Measurements from ENCODE around the gene HSPA4. TPM values are rescaled to one million over a fixed set of nuclear protein-coding genes. Genes with fewer than 3 reads are reported as not detected.
A peak's percentile ranks its signal among the peaks of the same experiment; 100 is the strongest.
"Not testable (repeated sequence)": the region's sequence is repeated elsewhere in the genome, so short reads cannot be mapped to it uniquely, and the experiment has no call there.

Gene HSPA4
- total and polyA plus RNA-seq, 4 donors: 51.3 to 135 (median 55.0) TPM

DNA sequence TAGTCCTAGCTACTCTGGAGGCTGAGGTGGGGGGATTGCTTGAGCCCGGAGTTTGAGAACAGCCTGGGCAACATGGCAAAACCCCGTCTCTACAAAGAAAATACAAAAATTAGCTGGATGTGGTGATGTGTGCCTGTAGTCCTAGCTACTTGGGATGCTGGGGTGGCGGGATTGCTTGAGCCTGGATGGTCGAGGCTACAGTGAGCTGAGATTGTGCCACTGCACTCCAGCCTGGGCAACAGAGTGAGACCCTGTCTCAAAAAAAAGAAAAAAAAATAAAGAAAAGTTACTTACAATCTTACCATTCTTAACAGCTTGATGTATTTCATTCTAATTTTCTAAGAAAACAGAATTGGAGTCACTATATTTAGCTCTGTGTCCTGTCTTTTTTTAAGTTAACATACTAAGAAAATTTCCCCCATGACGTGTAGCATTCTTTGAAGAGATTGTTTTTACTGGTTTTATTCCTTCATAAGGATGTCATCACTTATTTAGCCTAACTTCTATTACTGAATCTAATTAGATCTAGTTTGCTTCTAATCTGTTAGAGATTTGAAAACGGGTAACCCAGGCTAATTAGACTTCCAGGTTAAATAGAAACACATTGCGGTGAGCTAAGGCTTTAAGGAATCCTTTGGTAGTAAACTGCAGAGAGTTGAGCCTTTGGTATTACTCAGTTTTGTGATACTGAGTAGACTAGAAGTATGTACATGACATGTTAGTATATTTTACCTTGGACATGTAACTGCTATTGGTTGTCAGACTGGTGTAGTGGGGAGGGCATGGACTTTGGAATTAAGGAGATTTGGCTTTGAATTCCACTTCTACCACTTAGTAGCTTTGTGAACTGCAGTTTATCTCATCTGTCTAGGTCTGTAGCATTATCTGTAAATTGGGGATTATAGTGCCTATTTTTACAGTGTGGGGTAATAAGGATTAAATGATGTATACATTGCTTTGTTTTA lies 24.0 kb downstream of the HSPA4 start:
- H3K36me3 ChIP-seq (ENCODE audit: control insufficient read depth in 1 of 2, insufficient read depth in 2 of 2, low read length in 1 of 2): peaks cover 0 to 3% of the 10 kb centered on the region in 2 donors
- intact Hi-C loops (cut with DNase I): loop anchor here in 1 of 2 donors (5.0 kb wide), 1 partner anchor 144 kb away; no protein-coding TSS in a partner anchor
- H3K4me1 ChIP-seq (ENCODE audit: control insufficient read depth in 1 of 2, insufficient read depth in 2 of 2, low read length in 2 of 2): peaks cover 0 to 2% of the 10 kb centered on the region in 2 donors
- ATAC-seq (ENCODE audit: low FRiP score): no peak
- no peaks in the 10 kb centered on the region for H3K27me3 ChIP-seq (ENCODE audit: control insufficient read depth in 1 of 2, insufficient read depth in 2 of 2, low read length in 1 of 2)
- H3K4me3 ChIP-seq (ENCODE audit: low read length in 2 of 2): peak overlapping the region in 1 of 2 donors; percentile 14
- no peak for DNase-seq
- no peaks in the 10 kb centered on the region for H3K9me3 ChIP-seq (ENCODE audit: control insufficient read depth, low read length)
- WGBS, 2 donors: 10 to 18% methylated on average over 7 of the region's 7 CpGs
- H3K27ac ChIP-seq (ENCODE audit: low read depth in 1 of 2, low read length in 2 of 2): peak overlapping the region; percentile 61 to 90

GRCh38 chr5:133079048-133079447 lies 27.2 kb downstream of the HSPA4 start:
- Histone ChIP-seq H3K9me3 (ENCODE audit: control insufficient read depth, low read length) (no peaks in the 10 kb centered on the region), H3K36me3 (ENCODE audit: control insufficient read depth in 1 of 2, insufficient read depth in 2 of 2, low read length in 1 of 2) (no peaks in the 10 kb centered on the region), H3K4me1 (ENCODE audit: control insufficient read depth in 1 of 2, insufficient read depth in 2 of 2, low read length in 2 of 2) (peaks cover 0 to 2% of the 10 kb centered on the region in 2 donors), H3K4me3 (ENCODE audit: low read length in 2 of 2) (no peak overlapping the region), H3K27me3 (ENCODE audit: control insufficient read depth in 1 of 2, insufficient read depth in 2 of 2, low read length in 1 of 2) (no peaks in the 10 kb centered on the region), H3K27ac (ENCODE audit: low read depth in 1 of 2, low read length in 2 of 2) (no peak overlapping the region)
- ATAC-seq (ENCODE audit: low FRiP score) (no peak), DNase-seq (no peak)
- intact Hi-C loops (cut with DNase I): loop anchor here in 1 of 2 donors (5.0 kb wide), 1 partner anchor 147 kb away; no protein-coding TSS in a partner anchor
- WGBS, 2 donors: 94% methylated on average over 3 of the region's 3 CpGs

DNA sequence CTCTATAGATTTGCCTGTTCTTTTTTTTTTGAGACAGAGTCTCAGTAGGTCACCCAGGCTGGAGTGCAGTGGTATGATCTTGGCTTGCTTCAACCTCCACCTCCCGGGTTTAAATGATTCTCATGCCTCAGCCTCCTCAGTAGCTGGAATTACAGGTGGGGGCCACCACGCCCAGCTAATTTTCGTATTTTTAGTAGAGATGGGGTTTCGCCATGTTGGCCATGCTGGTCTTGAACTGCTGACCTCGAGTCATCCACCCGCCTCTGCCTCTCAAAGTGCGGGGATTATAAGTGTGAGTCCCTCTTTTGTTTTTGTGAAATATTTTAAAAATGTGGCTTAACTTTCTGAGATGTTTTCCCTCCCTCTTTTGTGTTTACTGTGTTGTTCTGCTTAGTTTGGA lies 29.2 kb downstream of the HSPA4 start:
- Histone ChIP-seq H3K9me3 (ENCODE audit: control insufficient read depth, low read length) (no peaks in the 10 kb centered on the region), H3K4me3 (ENCODE audit: low read length in 2 of 2) (no peak overlapping the region), H3K27me3 (ENCODE audit: control insufficient read depth in 1 of 2, insufficient read depth in 2 of 2, low read length in 1 of 2) (no peaks in the 10 kb centered on the region), H3K4me1 (ENCODE audit: control insufficient read depth in 1 of 2, insufficient read depth in 2 of 2, low read length in 2 of 2) (peaks cover 0 to 2% of the 10 kb centered on the region in 2 donors), H3K27ac (ENCODE audit: low read depth in 1 of 2, low read length in 2 of 2) (no peak overlapping the region), H3K36me3 (ENCODE audit: control insufficient read depth in 1 of 2, insufficient read depth in 2 of 2, low read length in 1 of 2) (no peaks in the 10 kb centered on the region)
- intact Hi-C loops (cut with DNase I): no loop called here
- DNase-seq (no peak), ATAC-seq (ENCODE audit: low FRiP score) (no peak)
- WGBS, 2 donors: 91% methylated on average over 7 of the region's 7 CpGs

- ATAC-seq (ENCODE audit: low FRiP score) (no peak), DNase-seq (no peak)
- 96 to 100% methylated on average over 1 of the region's 1 CpG for WGBS, 2 donors
- Histone ChIP-seq H3K9me3 (ENCODE audit: control insufficient read depth, low read length) (no peaks in the 10 kb centered on the region), H3K4me1 (ENCODE audit: control insufficient read depth in 1 of 2, insufficient read depth in 2 of 2, low read length in 2 of 2) (no peaks in the 10 kb centered on the region), H3K27me3 (ENCODE audit: control insufficient read depth in 1 of 2, insufficient read depth in 2 of 2, low read length in 1 of 2) (no peaks in the 10 kb centered on the region), H3K36me3 (ENCODE audit: control insufficient read depth in 1 of 2, insufficient read depth in 2 of 2, low read length in 1 of 2) (no peaks in the 10 kb centered on the region), H3K27ac (ENCODE audit: low read depth in 1 of 2, low read length in 2 of 2) (no peak overlapping the region), H3K4me3 (ENCODE audit: low read length in 2 of 2) (no peak overlapping the region)
- intact Hi-C loops (cut with DNase I): no loop called here
Observed at GRCh38 chr5:133081703-133082102, 29.9 kb downstream of the HSPA4 start.

DNA sequence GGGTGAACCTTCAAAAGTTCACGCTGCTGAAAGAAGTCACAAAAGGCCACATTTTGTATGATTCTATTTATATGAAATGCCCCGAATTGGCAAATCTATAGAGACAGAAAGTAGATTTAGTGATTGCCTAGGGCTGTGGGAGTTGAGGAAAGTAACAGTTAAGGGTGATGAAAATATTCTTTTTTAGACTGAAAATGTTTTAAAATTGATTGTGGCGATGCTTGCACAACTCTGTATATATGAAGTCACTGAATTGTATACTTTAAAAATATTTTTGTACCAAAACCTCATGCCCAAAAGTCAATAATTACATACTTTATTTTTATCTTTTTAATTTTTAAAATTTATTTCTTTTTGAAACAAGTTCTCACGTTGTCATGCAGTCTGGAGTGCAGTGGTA lies 30.3 kb downstream of the HSPA4 start:
- no peaks in the 10 kb centered on the region for H3K9me3 ChIP-seq (ENCODE audit: control insufficient read depth, low read length)
- WGBS, 2 donors: 58 to 67% methylated on average over 4 of the region's 4 CpGs
- no peaks in the 10 kb centered on the region for H3K36me3 ChIP-seq (ENCODE audit: control insufficient read depth in 1 of 2, insufficient read depth in 2 of 2, low read length in 1 of 2)
- no peak overlapping the region for H3K4me3 ChIP-seq (ENCODE audit: low read length in 2 of 2)
- intact Hi-C loops (cut with DNase I): no loop called here
- no peak for DNase-seq
- H3K27ac ChIP-seq (ENCODE audit: low read depth in 1 of 2, low read length in 2 of 2): no peak overlapping the region
- H3K4me1 ChIP-seq (ENCODE audit: control insufficient read depth in 1 of 2, insufficient read depth in 2 of 2, low read length in 2 of 2): no peaks in the 10 kb centered on the region
- H3K27me3 ChIP-seq (ENCODE audit: control insufficient read depth in 1 of 2, insufficient read depth in 2 of 2, low read length in 1 of 2): no peaks in the 10 kb centered on the region
- no peak for ATAC-seq (ENCODE audit: low FRiP score)

GRCh38 chr5:133083901-133084300 lies 32.1 kb downstream of the HSPA4 start:
- intact Hi-C loops (cut with DNase I): no loop called here
- Histone ChIP-seq H3K9me3 (ENCODE audit: control insufficient read depth, low read length) (no peaks in the 10 kb centered on the region), H3K36me3 (ENCODE audit: control insufficient read depth in 1 of 2, insufficient read depth in 2 of 2, low read length in 1 of 2) (no peaks in the 10 kb centered on the region), H3K27ac (ENCODE audit: low read depth in 1 of 2, low read length in 2 of 2) (no peak overlapping the region), H3K4me1 (ENCODE audit: control insufficient read depth in 1 of 2, insufficient read depth in 2 of 2, low read length in 2 of 2) (no peaks in the 10 kb centered on the region), H3K4me3 (ENCODE audit: low read length in 2 of 2) (no peak overlapping the region), H3K27me3 (ENCODE audit: control insufficient read depth in 1 of 2, insufficient read depth in 2 of 2, low read length in 1 of 2) (no peaks in the 10 kb centered on the region)
- 96 to 100% methylated on average over 1 of the region's 1 CpG for WGBS, 2 donors
- DNase-seq (no peak), ATAC-seq (ENCODE audit: low FRiP score) (no peak)

GRCh38 chr5:133085171-133085570 lies 33.4 kb downstream of the HSPA4 start:
- H3K4me1 ChIP-seq (ENCODE audit: control insufficient read depth in 1 of 2, insufficient read depth in 2 of 2, low read length in 2 of 2); H3K9me3 ChIP-seq (ENCODE audit: control insufficient read depth, low read length); ATAC-seq (ENCODE audit: low FRiP score); H3K36me3 ChIP-seq (ENCODE audit: control insufficient read depth in 1 of 2, insufficient read depth in 2 of 2, low read length in 1 of 2); H3K27ac ChIP-seq (ENCODE audit: low read depth in 1 of 2, low read length in 2 of 2); H3K4me3 ChIP-seq (ENCODE audit: low read length in 2 of 2); H3K27me3 ChIP-seq (ENCODE audit: control insufficient read depth in 1 of 2, insufficient read depth in 2 of 2, low read length in 1 of 2); DNase-seq; intact Hi-C loops (cut with DNase I): not testable (repeated sequence)
- 90 to 94% methylated on average over 6 of the region's 6 CpGs for WGBS, 2 donors

DNA sequence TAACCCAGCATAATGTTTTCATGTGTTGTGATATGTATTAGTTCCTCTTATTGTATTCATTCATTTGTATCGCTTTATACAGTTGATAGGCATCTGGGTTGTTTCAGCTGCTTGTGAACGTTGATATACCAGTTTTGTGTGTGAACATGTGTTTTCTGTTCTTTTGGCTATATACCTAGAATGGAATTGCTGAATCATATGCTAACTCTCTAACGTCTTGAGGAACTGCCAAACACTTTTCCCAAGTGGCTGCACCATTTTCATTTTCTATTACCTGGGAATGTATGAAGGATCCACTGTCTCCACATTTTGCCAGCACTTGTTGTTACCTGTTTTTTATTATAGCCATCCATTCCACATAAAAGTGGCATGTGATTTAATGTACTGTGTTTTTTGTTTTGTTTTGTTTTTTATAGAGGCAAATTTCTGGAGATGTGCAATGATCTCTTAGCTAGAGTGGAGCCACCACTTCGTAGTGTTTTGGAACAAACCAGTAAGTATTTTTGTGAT lies 34.6 kb downstream of the HSPA4 start:
- Histone ChIP-seq H3K4me1 (ENCODE audit: control insufficient read depth in 1 of 2, insufficient read depth in 2 of 2, low read length in 2 of 2) (no peaks in the 10 kb centered on the region), H3K36me3 (ENCODE audit: control insufficient read depth in 1 of 2, insufficient read depth in 2 of 2, low read length in 1 of 2) (peaks cover 0 to 3% of the 10 kb centered on the region in 2 donors), H3K27me3 (ENCODE audit: control insufficient read depth in 1 of 2, insufficient read depth in 2 of 2, low read length in 1 of 2) (no peaks in the 10 kb centered on the region), H3K9me3 (ENCODE audit: control insufficient read depth, low read length) (no peaks in the 10 kb centered on the region), H3K4me3 (ENCODE audit: low read length in 2 of 2) (no peak overlapping the region), H3K27ac (ENCODE audit: low read depth in 1 of 2, low read length in 2 of 2) (no peak overlapping the region)
- ATAC-seq (ENCODE audit: low FRiP score) (no peak), DNase-seq (no peak)
- intact Hi-C loops (cut with DNase I): no loop called here
- WGBS, 2 donors: 42 to 52% methylated on average over 4 of the region's 4 CpGs

DNA sequence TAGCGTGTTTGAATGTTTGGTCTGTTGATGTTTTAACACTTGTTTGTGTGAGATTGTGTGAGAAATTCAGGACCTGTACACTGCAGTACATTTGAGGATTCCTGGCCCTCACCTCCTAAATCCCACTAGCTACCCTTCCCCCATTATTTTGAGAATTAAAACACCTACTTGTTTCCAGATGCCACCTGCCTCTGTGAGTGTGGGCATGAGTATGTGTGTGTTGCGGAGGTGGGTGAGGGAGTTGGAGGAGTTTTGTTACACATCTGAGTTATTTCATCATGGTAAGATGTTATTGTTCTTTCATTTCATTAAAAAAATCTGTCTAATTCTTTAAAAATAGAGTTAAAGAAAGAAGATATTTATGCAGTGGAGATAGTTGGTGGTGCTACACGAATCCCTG lies 36.3 kb downstream of the HSPA4 start:
- no peaks in the 10 kb centered on the region for H3K27me3 ChIP-seq (ENCODE audit: control insufficient read depth in 1 of 2, insufficient read depth in 2 of 2, low read length in 1 of 2)
- no peaks in the 10 kb centered on the region for H3K9me3 ChIP-seq (ENCODE audit: control insufficient read depth, low read length)
- WGBS, 2 donors: 93 to 95% methylated on average over 3 of the region's 3 CpGs
- intact Hi-C loops (cut with DNase I): no loop called here
- H3K36me3 ChIP-seq (ENCODE audit: control insufficient read depth in 1 of 2, insufficient read depth in 2 of 2, low read length in 1 of 2): peaks cover 3 to 6% of the 10 kb centered on the region in 2 donors
- DNase-seq (no peak), ATAC-seq (ENCODE audit: low FRiP score) (no peak)
- no peak overlapping the region for H3K4me3 ChIP-seq (ENCODE audit: low read length in 2 of 2)
- no peaks in the 10 kb centered on the region for H3K4me1 ChIP-seq (ENCODE audit: control insufficient read depth in 1 of 2, insufficient read depth in 2 of 2, low read length in 2 of 2)
- no peak overlapping the region for H3K27ac ChIP-seq (ENCODE audit: low read depth in 1 of 2, low read length in 2 of 2)
